ENCODE data around the gene LRRC52. TPM values are rescaled to one million over a fixed set of nuclear protein-coding genes. Genes with fewer than 3 reads are reported as not detected.
"Not testable (repeated sequence)": the region's sequence is repeated elsewhere in the genome, so short reads cannot be mapped to it uniquely, and the experiment has no call there.

Gene LRRC52
- total RNA-seq, 2 experiments from 2014 or later: not detected

GRCh38 chr1:165606676-165607075 lies 62.9 kb downstream of the LRRC52 start:
- not testable (repeated sequence) for H3K36me3 Mint-ChIP-seq; H3K27ac Mint-ChIP-seq; H3K9me3 Mint-ChIP-seq (ENCODE audit: low read depth); H3K4me3 Mint-ChIP-seq; H3K4me1 Mint-ChIP-seq; ATAC-seq; DNase-seq
- peaks cover 11% of the 10 kb centered on the region for H3K27me3 Mint-ChIP-seq
- CTCF ChIA-PET: interaction anchor here (1.2 kb wide), 1 partner anchor 14 kb away, joined by 3 read pairs; no protein-coding TSS in a partner anchor

DNA sequence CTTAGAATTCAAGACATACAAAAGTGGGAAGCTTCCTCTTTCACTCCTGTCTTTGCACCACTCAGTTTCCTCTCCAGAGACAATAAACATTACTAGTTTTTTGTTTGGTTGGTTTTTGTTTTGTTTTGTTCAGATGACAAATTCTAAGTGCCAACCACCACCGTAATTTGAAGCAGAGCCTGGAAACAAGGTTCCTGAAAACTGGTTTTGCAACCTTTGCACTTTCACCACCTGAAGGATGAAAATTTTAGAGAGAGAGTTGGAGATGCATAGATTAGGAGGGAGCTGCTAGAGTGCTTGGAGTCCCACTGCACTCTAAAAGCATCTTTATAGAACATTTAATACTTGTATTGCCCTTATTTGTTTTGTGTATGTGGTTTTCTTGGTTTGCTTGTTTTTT lies 67.1 kb downstream of the LRRC52 start:
- ATAC-seq: no peak
- Mint-ChIP-seq H3K4me1 (no peaks in the 10 kb centered on the region), H3K4me3 (no peak overlapping the region), H3K27ac (no peak overlapping the region), H3K27me3 (peaks cover 31% of the 10 kb centered on the region), H3K9me3 (ENCODE audit: low read depth) (no peaks in the 10 kb centered on the region), H3K36me3 (no peaks in the 10 kb centered on the region)
- CTCF ChIA-PET: interaction anchor here (0.7 to 1.4 kb wide), 2 partner anchors 9 to 10 kb away, joined by 3 to 5 read pairs; no protein-coding TSS in a partner anchor
- DNase-seq: no peak

DNA sequence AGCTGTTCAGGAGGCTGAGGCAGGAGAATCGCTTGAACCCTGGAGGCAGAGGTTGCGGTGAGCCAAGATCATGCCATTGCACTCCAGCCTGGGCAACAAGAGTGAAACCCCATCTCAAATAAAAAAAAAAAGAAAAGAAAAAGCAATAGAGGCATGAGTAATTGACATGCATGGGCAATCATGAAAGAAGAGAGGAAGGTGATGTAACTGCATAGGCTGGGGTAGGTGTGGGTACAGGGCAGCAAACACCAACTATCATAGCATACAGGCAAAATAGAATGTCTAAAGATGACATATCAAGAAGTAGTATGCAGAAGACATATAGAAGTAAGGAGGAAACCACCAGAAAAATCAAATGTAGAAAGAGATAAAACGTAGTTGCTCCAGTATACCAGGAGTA lies 68.3 kb downstream of the LRRC52 start:
- H3K27me3 Mint-ChIP-seq: peaks cover 32% of the 10 kb centered on the region
- no peaks in the 10 kb centered on the region for H3K4me1 Mint-ChIP-seq
- H3K4me3 Mint-ChIP-seq: no peak overlapping the region
- DNase-seq: no peak
- no peaks in the 10 kb centered on the region for H3K9me3 Mint-ChIP-seq (ENCODE audit: low read depth)
- CTCF ChIA-PET: no interaction called here
- H3K36me3 Mint-ChIP-seq: no peaks in the 10 kb centered on the region
- H3K27ac Mint-ChIP-seq: no peak overlapping the region
- no peak for ATAC-seq

Other genes starting within 250 kb of the LRRC52 start
- gene LMX1A, start 187.3 kb upstream of the LRRC52 start, total RNA-seq: not detected
- gene RXRG, start 98.9 kb upstream of the LRRC52 start, total RNA-seq: not detected
- 10 to 100 TPM; 53.7 to 58.4 TPM for gene MGST3, start 87.2 kb downstream of the LRRC52 start, total RNA-seq
- gene ALDH9A1, start 154.6 kb downstream of the LRRC52 start, total RNA-seq: 10 to 100 TPM; 43.9 to 45.2 TPM
- gene TMCO1, start 224.9 kb downstream of the LRRC52 start, total RNA-seq: 100 to 1,000 TPM in 1 of 2 experiments, 10 to 100 TPM in 1; 82.9 to 102 TPM